ENCODE data around the gene DPP10. TPM values are rescaled to one million over a fixed set of nuclear protein-coding genes. Genes with fewer than 3 reads are reported as not detected.

The DPP10 gene
- total RNA-seq, 2 experiments from 2014 or later = not detected

DNA sequence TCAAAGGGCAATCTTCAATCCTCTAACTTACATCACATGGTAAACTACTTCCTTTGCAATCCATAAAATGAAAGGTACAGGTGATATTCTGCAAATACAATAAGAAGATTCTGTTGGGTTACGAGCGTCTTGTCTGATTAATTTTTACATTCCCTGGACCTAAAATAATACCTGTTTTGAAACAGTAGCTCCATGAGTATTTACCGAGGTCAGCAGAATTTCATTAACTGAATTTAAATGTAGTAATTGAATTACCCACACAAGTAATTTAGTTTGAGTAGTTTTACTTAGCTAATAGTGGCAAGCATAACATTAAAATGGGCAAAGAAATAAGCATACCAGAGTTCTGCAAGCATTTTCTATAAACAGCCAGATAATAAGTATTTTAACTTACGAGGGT is 652.0 kb downstream of the DPP10 start:
- TF ChIP-seq, protein P1, sequence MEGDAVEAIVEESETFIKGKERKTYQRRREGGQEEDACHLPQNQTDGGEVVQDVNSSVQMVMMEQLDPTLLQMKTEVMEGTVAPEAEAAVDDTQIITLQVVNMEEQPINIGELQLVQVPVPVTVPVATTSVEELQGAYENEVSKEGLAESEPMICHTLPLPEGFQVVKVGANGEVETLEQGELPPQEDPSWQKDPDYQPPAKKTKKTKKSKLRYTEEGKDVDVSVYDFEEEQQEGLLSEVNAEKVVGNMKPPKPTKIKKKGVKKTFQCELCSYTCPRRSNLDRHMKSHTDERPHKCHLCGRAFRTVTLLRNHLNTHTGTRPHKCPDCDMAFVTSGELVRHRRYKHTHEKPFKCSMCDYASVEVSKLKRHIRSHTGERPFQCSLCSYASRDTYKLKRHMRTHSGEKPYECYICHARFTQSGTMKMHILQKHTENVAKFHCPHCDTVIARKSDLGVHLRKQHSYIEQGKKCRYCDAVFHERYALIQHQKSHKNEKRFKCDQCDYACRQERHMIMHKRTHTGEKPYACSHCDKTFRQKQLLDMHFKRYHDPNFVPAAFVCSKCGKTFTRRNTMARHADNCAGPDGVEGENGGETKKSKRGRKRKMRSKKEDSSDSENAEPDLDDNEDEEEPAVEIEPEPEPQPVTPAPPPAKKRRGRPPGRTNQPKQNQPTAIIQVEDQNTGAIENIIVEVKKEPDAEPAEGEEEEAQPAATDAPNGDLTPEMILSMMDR (IDR thresholded peaks at IDR 0.05) = no peak
- no peak for ATAC-seq
- no peaks in the 10 kb centered on the region for H3K4me1 Mint-ChIP-seq (ENCODE audit: low read depth)

DNA sequence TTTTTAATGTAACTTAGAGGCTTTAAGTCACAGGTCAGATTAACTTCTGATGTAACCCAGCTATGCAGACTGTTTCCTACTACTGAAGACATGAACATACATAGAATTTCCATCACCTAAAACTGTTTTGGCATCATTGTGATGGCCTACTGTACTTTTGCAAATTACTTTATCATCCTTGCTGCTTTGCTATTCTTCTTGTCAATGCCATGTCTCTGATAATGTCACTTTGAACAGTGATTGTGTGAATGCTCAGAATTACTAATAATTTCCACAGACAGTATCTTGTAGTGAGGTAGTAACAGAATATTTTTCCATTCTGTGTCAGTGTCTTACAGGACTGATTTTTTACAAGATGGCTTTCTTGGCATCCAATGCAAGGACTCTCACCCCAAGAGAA is 663.5 kb downstream of the DPP10 start:
- TF ChIP-seq, protein P1 (IDR thresholded peaks at IDR 0.05) = no peak
- CTCF ChIA-PET = no interaction called here

More for the DNA sequence above, 652.0 kb downstream of the DPP10 start:
- no peak for DNase-seq
- CTCF ChIA-PET = no interaction called here
- no peak overlapping the region for H3K27ac Mint-ChIP-seq
- no peaks in the 10 kb centered on the region for H3K36me3 Mint-ChIP-seq (ENCODE audit: low read depth)
- POLR2A ChIA-PET = no interaction called here
- H3K9me3 Mint-ChIP-seq = peaks cover 5% of the 10 kb centered on the region
- intact Hi-C loops (cut with micrococcal nuclease) = no loop called here
- H3K4me3 Mint-ChIP-seq = no peak overlapping the region
- H3K27me3 Mint-ChIP-seq = no peaks in the 10 kb centered on the region

DNA sequence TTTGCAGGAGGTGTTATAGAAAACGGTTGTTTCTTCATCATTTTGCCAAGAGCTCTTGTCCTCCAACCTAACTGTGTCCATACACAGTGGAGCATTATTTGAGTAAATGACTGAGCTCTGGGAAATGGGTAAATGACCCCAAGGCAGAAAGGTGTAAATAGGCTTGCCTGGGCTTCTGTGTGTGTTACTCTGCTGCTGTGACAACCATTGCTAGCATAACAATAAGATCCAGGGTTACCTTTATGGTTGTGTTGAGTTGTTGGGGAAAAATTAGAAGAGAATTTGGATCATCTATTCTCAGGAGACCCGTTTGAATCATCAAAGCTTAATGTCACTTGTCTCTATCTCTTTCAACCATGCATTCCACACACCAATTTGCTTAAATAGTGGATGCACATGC is 672.7 kb downstream of the DPP10 start:
- Mint-ChIP-seq H3K27me3 (no peaks in the 10 kb centered on the region), H3K4me1 (ENCODE audit: low read depth) (no peaks in the 10 kb centered on the region), H3K4me3 (no peak overlapping the region), H3K9me3 (no peaks in the 10 kb centered on the region), H3K27ac (no peak overlapping the region), H3K36me3 (ENCODE audit: low read depth) (no peaks in the 10 kb centered on the region)
- no peak for ATAC-seq
- ChIA-PET POLR2A (no interaction called here), CTCF (no interaction called here)
- TF ChIP-seq, protein P1 (IDR thresholded peaks at IDR 0.05) = no peak
- DNase-seq = no peak
- intact Hi-C loops (cut with micrococcal nuclease) = no loop called here

More for the DNA sequence above, 663.5 kb downstream of the DPP10 start:
- H3K4me1 Mint-ChIP-seq (ENCODE audit: low read depth) = no peaks in the 10 kb centered on the region
- H3K27me3 Mint-ChIP-seq = no peaks in the 10 kb centered on the region
- no peak overlapping the region for H3K4me3 Mint-ChIP-seq
- H3K36me3 Mint-ChIP-seq (ENCODE audit: low read depth) = no peaks in the 10 kb centered on the region
- intact Hi-C loops (cut with micrococcal nuclease) = no loop called here
- POLR2A ChIA-PET = interaction anchor here (0.8 kb wide), 1 partner anchor 26 kb away, joined by 3 read pairs; no protein-coding TSS in a partner anchor
- peaks cover 3% of the 10 kb centered on the region for H3K9me3 Mint-ChIP-seq
- H3K27ac Mint-ChIP-seq = no peak overlapping the region
- DNase-seq (no peak), ATAC-seq (no peak)

DNA sequence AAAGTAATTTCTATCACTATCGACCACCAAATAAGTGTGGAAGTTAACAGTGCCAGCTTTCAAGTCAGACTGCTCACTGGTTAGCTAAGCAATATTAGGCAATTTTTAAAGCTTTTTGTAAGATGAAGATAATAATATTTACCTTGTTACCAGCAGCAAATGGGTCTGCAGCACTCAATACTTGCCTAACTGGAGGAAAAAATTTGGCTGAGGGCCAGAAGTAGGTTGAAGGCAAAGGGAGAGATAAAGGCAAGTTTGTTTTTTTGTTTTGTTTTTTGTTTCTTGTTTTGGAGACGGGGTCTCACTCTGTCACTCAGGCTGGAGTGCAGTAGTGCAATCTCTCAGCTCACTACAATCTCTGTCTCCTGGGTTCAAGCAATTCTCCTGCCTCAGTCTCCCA is 675.9 kb downstream of the DPP10 start:
- ChIA-PET CTCF (no interaction called here), POLR2A (interaction anchor here (0.9 kb wide), 1 partner anchor 10 kb away, joined by 4 read pairs; no protein-coding TSS in a partner anchor)
- H3K4me1 Mint-ChIP-seq (ENCODE audit: low read depth) = no peaks in the 10 kb centered on the region
- intact Hi-C loops (cut with micrococcal nuclease) = no loop called here
- H3K4me3 Mint-ChIP-seq = no peak overlapping the region
- no peaks in the 10 kb centered on the region for H3K36me3 Mint-ChIP-seq (ENCODE audit: low read depth)
- ATAC-seq = no peak
- no peak for DNase-seq
- H3K9me3 Mint-ChIP-seq = peaks cover 2% of the 10 kb centered on the region
- TF ChIP-seq, protein P1 (IDR thresholded peaks at IDR 0.05) = no peak
- H3K27ac Mint-ChIP-seq = no peak overlapping the region
- H3K27me3 Mint-ChIP-seq = no peaks in the 10 kb centered on the region

DNA sequence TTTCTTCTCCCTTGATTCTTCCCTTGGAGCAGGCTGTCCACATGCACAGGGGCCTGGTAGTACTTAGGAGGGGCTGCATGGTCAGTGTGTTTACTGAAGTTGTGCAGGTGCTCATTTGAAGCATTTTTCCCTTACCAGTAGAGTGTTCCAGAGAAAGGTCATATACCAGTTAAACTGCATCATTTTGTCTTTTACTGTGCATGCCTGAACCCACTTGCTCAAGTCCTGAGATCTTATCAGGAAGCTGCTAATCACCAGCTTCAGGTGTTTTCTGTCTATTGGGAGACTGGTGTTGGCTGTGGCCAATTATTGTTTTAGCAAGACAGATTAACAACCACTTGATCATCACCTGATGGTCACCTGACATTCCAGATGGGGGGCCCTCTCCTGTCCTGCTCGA is 676.6 kb downstream of the DPP10 start:
- Mint-ChIP-seq H3K9me3 (peaks cover 2% of the 10 kb centered on the region), H3K27me3 (no peaks in the 10 kb centered on the region), H3K27ac (no peak overlapping the region), H3K36me3 (ENCODE audit: low read depth) (no peaks in the 10 kb centered on the region), H3K4me1 (ENCODE audit: low read depth) (no peaks in the 10 kb centered on the region), H3K4me3 (no peak overlapping the region)
- CTCF ChIA-PET = no interaction called here
- DNase-seq (no peak), ATAC-seq (no peak)
- intact Hi-C loops (cut with micrococcal nuclease) = no loop called here
- POLR2A ChIA-PET = no interaction called here
- TF ChIP-seq, protein P1 (IDR thresholded peaks at IDR 0.05) = no peak

Measured in activated CD8-positive, alpha-beta T cell treated with anti-CD3 and anti-CD28 coated beads for 36 hours (primary cell).